ACHN (cell line): ENCODE results near the gene KDM4B.
A peak's percentile ranks its signal among the peaks of the same experiment; 100 is the strongest.
"Not testable (repeated sequence)": the region's sequence is repeated elsewhere in the genome, so short reads cannot be mapped to it uniquely, and the experiment has no call there.

Experiments
- DNase-seq: peaks from one replicate; pipeline ENCODE4 v3.0.0-alpha.2; 2015
- in situ Hi-C: cut with HindIII; loops from 2 replicates; pipeline ENCODE4 v1.10.0; 2017; ENCODE audit warnings: low sequenced_read_pairs, low pct_ligation_motif_present, low pct_unique_long_range_greater_than_20kb

KDM4B gene

GRCh38 chr19:5155586-5156210 is 186.8 kb downstream of the KDM4B start:
- in situ Hi-C loops: no loop called here
- no peak for DNase-seq

DNA sequence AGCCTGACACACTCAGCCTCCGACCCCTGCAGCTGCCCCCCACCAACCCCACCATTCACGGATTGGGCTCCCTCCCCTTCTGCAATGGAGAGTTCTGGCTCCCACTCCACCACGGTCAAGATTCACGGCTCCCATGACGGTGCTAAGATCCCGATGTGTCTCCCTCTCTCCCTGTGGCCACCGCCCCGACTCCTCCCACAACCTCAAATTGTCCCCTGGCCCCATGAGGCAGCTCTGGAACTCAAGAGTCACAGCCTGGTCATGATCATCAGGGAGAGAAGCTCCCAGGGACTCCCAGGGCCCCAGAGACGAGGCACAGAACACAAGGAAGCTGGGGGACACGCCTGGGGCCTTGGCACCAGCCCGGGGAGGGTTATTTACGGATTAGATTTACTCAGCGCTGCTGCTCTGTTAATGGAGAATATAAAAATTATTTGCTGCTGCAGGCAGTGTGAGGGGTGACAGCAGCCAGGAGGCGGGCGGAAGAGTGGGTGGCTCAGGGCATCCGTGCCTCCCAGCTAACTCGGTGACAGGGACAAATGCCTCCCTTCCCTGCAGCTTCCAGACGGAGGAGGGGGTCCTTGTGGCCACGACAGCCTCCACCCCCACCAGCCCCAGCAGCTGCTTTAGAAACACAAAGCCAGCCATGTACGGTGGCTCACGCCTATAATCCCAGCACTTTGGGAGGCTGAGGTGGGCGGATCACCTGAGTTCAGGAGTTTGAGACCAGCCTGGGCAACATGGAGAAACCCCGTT is 187.5 kb downstream of the KDM4B start:
- in situ Hi-C loops: no loop called here
- no peak for DNase-seq

- no peak for DNase-seq
- in situ Hi-C loops: no loop called here
Measured at GRCh38 chr19:5157186-5157585, 188.3 kb downstream of the KDM4B start.

GRCh38 chr19:5158549-5159134 is 189.7 kb downstream of the KDM4B start:
- DNase-seq, in situ Hi-C loops: not testable (repeated sequence)

DNA sequence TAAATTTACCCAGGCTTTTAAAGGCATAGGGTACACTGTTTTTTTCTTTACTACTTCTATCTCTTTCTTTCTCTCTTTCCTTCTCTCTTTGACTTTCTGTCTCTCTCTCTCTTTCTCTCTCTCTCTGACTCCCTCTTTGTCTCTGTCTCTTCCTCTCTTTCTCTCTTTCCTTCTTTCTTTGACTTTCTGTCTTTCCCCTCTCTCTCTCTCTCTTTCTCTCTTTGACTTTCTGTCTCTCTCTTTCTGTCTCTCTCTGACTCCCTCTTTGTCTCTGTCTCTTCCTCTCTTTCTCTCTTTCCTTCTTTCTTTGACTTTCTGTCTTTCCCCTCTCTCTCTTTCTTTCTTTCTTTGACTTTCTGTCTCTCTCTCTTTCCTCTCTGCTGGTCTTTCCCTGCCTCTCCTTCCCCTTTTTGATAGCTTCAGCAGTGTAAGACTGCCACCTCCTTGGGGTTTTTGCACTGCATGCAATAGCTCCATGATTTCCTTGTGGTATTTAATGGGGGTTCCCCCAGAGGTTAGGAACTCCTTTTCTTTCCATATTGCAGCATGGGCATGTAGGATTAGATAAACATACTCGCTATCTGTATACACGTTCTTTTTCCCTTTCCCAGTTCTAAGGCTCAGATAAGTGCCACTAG is 191.4 kb downstream of the KDM4B start:
- DNase-seq, in situ Hi-C loops: not testable (repeated sequence)

- DNase-seq, in situ Hi-C loops: not testable (repeated sequence)
Measured at GRCh38 chr19:5164845-5165696, 196.2 kb downstream of the KDM4B start.

- in situ Hi-C loops: no loop called here
Measured at GRCh38 chr19:5165697-5166019, 196.7 kb downstream of the KDM4B start.

GRCh38 chr19:5166262-5166661 is 197.3 kb downstream of the KDM4B start:
- no peak for DNase-seq
- in situ Hi-C loops: no loop called here

More at GRCh38 chr19:5165697-5166019, 196.7 kb downstream of the KDM4B start:
- DNase-seq: no peak

DNA sequence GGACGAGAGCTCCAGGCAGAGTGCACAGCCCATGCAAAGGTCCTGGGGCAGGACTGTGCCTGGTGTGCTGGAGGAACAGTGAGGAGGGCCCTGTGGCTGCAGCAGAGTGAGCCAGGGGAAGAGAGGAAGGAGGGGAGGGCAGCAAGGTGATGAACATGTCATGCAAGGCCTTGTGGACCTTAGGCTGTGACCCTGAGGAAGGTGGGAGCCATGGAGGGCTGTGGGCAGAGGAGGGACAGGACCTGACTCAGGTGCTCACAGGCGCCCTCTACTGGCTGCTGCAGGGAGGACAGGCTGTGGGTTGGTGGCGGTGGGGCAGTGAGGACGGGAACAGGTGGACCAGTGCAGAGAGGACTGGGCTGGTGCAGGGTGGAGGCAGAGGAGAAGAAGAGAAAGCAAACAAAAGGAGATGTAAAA is 201.4 kb downstream of the KDM4B start:
- in situ Hi-C loops: no loop called here
- DNase-seq: peak; percentile 4

GRCh38 chr19:5171711-5172110 is 202.8 kb downstream of the KDM4B start:
- DNase-seq: no peak
- in situ Hi-C loops: no loop called here

- peak; percentile 31 for DNase-seq
- in situ Hi-C loops: no loop called here
Measured at GRCh38 chr19:5172859-5173630, 204.1 kb downstream of the KDM4B start.

DNA sequence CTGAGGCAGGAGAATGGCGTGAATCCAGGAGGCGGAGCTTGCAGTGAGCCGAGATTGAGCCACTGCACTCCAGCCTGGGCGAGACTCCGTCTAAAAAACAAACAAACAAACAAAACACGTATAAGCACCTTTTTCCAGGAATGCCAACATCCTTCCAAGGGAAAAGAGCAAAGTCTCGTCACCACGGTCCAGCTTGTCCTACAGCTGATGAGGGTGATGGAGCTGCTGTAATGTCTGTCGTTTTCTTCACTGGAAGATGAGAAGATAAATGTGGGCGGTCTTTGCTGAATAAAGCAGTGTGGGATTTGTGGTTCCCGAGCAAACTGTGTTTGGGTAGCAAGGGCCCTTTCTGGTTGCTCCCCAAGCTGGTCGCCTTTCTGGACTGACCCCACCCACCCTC is 205.1 kb downstream of the KDM4B start:
- no peak for DNase-seq
- in situ Hi-C loops: no loop called here

DNA sequence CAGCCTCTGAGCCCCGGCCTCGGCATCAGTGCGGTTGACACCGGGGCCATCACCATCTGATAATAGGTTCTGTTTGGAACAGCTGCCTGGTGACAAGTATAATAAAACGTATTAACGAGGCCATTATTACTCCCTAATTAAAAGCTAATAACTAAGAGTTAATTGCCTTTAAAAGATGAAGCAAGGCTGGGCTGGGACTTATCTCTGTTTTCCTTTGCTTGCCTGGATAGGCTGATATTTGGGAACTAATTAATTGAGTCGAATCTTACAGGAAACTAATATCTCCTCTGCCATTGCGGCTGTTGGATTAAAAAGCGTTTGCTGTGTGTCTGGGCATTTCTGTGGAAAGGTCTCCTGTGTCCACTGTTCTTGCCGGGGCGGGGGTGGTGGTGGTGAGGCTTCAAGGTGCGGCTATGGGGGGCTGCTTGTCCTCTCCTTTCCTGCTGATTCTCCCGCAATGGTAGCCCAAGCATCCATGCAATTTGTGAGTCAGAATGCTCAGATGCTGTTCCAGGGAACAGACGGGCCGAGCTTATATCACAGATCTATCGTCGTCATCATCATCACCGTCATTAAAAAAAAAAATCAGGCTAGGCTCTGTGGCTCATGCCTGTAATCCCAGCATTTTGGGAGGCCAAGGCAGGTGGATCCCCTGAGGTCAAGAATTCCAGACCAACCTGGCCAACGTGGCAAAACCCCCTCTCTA is 209.0 kb downstream of the KDM4B start:
- no peak for DNase-seq
- in situ Hi-C loops: no loop called here

GRCh38 chr19:5178841-5179240 is 209.9 kb downstream of the KDM4B start:
- in situ Hi-C loops: no loop called here
- no peak for DNase-seq

- no peak for DNase-seq
- in situ Hi-C loops: no loop called here
Measured at GRCh38 chr19:5179256-5179655, 210.3 kb downstream of the KDM4B start.

DNA sequence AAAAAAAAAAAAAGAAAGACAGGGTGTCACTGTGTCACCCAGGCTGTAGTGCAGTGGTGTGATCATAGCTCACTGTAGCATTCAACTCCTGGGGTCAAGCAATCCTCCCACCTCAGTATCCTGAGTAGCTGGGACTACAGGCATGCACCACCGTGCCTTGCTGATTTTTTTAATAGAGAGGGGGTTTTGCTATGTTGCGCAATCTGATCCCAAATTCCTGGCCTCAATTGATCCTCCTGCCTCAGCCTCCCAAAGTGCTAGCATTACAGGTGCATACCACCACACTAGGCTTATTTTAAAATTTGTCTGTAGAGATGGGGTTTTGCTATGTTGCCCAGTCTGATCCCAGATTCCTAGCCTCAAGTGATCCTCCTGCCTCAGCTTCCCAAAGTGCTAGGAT is 212.4 kb downstream of the KDM4B start:
- in situ Hi-C loops: no loop called here
- no peak for DNase-seq

- in situ Hi-C loops: no loop called here
Measured at GRCh38 chr19:5182751-5183150, 213.8 kb downstream of the KDM4B start.

More at GRCh38 chr19:5182751-5183150, 213.8 kb downstream of the KDM4B start:
- no peak for DNase-seq
